Kidney (tissue), 14 donors: Measurements from ENCODE around the gene SDHAF2. TPM values are rescaled to one million over a fixed set of nuclear protein-coding genes. Genes with fewer than 3 reads are reported as not detected.

ENCODE experiments used
- DNase-seq, 5 donors: peaks; one replicate each; pipeline ENCODE4 v3.0.0-alpha.2; 2013 to 2020
- FAIRE-seq: peaks from 2 replicates; lab custom pipeline; 2012; peaks lifted over from hg19 to GRCh38; lab: Jason Lieb, UNC
- H3K27ac ChIP-seq, 2 donors: one replicate each; pipeline ENCODE4 v1.7.0; 2013; ENCODE audit warnings: low read depth in 2 of 2, low read length in 2 of 2, inconsistent platforms in 1 of 2
- H3K27me3 ChIP-seq: one replicate; pipeline ENCODE4 v1.7.1; 2013; ENCODE audit warnings: low read length, inconsistent platforms; ENCODE audit not compliant: control insufficient read depth, insufficient read depth
- H3K36me3 ChIP-seq, 3 donors: one replicate each; pipeline versions ENCODE4 v1.7.0 to v1.7.1; 2013; ENCODE audit warnings: low read length in 3 of 3, control low read depth in 1 of 3, inconsistent platforms in 1 of 3; ENCODE audit not compliant: insufficient read depth in 3 of 3, control insufficient read depth in 2 of 3
- H3K4me1 ChIP-seq, 3 donors: one replicate each; pipeline versions ENCODE4 v1.7.0 to v1.7.1; 2013; ENCODE audit warnings: low read length in 3 of 3, inconsistent platforms in 1 of 3, low read depth in 1 of 3; ENCODE audit not compliant: control insufficient read depth in 2 of 3, insufficient read depth in 2 of 3
- H3K4me3 ChIP-seq, 3 donors: one replicate each; pipeline versions ENCODE4 v1.7.0 to v1.8.1; 2013; ENCODE audit warnings: low read length in 3 of 3, control low read depth in 1 of 3, inconsistent platforms in 1 of 3
- H3K9ac ChIP-seq, 3 donors: one replicate each; pipeline versions ENCODE4 v1.7.0 to v1.7.1; 2013; ENCODE audit warnings: low read length in 3 of 3, control low read depth in 1 of 3, inconsistent platforms in 1 of 3
- H3K9me3 ChIP-seq, 3 donors: one replicate each; pipeline versions ENCODE4 v1.7.0 to v1.7.1; 2013; ENCODE audit warnings: low read length in 3 of 3, control low read depth in 1 of 3, inconsistent platforms in 1 of 3; ENCODE audit not compliant: control insufficient read depth in 2 of 3, insufficient read depth in 1 of 3
- CTCF ChIP-seq: IDR thresholded peaks from 3 replicates; pipeline ENCODE4 v1.5.1; 2012; ENCODE audit warnings: mild to moderate bottlenecking, moderate library complexity, borderline replicate concordance; ENCODE audit not compliant: insufficient read depth; ENCODE audit errors: extremely low read depth
- intact Hi-C: fragments of 100-400 bp; cut with DNase I; formaldehyde crosslinking; loops from one replicate; pipeline ENCODE4 v1.11.1; 2022
- polyA plus RNA-seq: library from polyadenylated mRNA; stranded (reverse); fragments of 350-450 nt; fragmentation: Illumina TruSeq; extraction: RNeasy Lipid Tissue Mini Kit (QIAGEN cat#74804); gene quantifications from one replicate; pipeline ENCODE4 v1.2.3, GENCODE V29; 2014; ENCODE audit warnings: low read depth, low replicate concordance; ENCODE audit not compliant: insufficient read depth
- total RNA-seq: library from RNA; stranded (reverse); fragmentation: NEBNext Ultra II Directional; extraction: Animal tissue kit (Norgen Biotek cat#: 25700); gene quantifications from one replicate; pipeline ENCODE4 v1.2.1, GENCODE V29; 2021
- donor health status: control.
- donor health status: control.
- donor health status: control.
- donor health status: control.
- donor health status: control.
- donor health status: DM: yes; HTN: yes; CAD: no.
- donor health status: Normal renal cell carcinoma (clear cell type).

The SDHAF2 gene
- total and polyA plus RNA-seq, 2 donors from 2014 or later = 40.7 to 77.1 TPM

- intact Hi-C loops = no loop called here
- TF ChIP-seq CTCF = no peak
- H3K27ac ChIP-seq = no peak overlapping the region
- peaks cover 0 to 3% (median 0%) of the 10 kb centered on the region in 3 donors for H3K4me1 ChIP-seq
- no peak overlapping the region for H3K9ac ChIP-seq
- no peak for DNase-seq
- no peaks in the 10 kb centered on the region for H3K9me3 ChIP-seq
- no peaks in the 10 kb centered on the region for H3K27me3 ChIP-seq
- peaks cover 5 to 40% (median 20%) of the 10 kb centered on the region in 3 donors for H3K36me3 ChIP-seq
- no peak overlapping the region for H3K4me3 ChIP-seq
- FAIRE-seq = no peak
These were observed 18.0 kb downstream of the SDHAF2 start for GRCh38 chr11:61447601-61448551.

- Histone ChIP-seq H3K27ac (no peak overlapping the region), H3K9me3 (no peaks in the 10 kb centered on the region), H3K9ac (no peak overlapping the region), H3K36me3 (peaks cover 5 to 40% (median 20%) of the 10 kb centered on the region in 3 donors), H3K27me3 (no peaks in the 10 kb centered on the region), H3K4me1 (peaks cover 0 to 3% (median 0%) of the 10 kb centered on the region in 3 donors), H3K4me3 (no peak overlapping the region)
- intact Hi-C loops = no loop called here
- DNase-seq (no peak), FAIRE-seq (no peak)
- no peak for TF ChIP-seq CTCF
These were observed 18.6 kb downstream of the SDHAF2 start for GRCh38 chr11:61448552-61448927.

GRCh38 chr11:61452825-61453224 lies 22.9 kb downstream of the SDHAF2 start:
- H3K4me1 ChIP-seq = peaks cover 0 to 3% (median 0%) of the 10 kb centered on the region in 3 donors
- H3K27me3 ChIP-seq = no peaks in the 10 kb centered on the region
- no peaks in the 10 kb centered on the region for H3K9me3 ChIP-seq
- intact Hi-C loops = no loop called here
- DNase-seq = no peak
- TF ChIP-seq CTCF = no peak
- H3K36me3 ChIP-seq = peaks cover 0 to 16% (median 7%) of the 10 kb centered on the region in 3 donors
- FAIRE-seq = no peak
- no peak overlapping the region for H3K27ac ChIP-seq
- no peak overlapping the region for H3K9ac ChIP-seq
- no peak overlapping the region for H3K4me3 ChIP-seq
